NK-92 treated with Interleukin-12 subunit alpha and Interleukin-12 subunit beta, amount 100 ng/mL, for 24 hours (cell line): ENCODE results near the gene GPATCH1.

ENCODE experiments used
- DNase-seq: peaks from one replicate; lab custom pipeline; 2025; lab: John Stamatoyannopoulos, UW

Gene GPATCH1

DNA sequence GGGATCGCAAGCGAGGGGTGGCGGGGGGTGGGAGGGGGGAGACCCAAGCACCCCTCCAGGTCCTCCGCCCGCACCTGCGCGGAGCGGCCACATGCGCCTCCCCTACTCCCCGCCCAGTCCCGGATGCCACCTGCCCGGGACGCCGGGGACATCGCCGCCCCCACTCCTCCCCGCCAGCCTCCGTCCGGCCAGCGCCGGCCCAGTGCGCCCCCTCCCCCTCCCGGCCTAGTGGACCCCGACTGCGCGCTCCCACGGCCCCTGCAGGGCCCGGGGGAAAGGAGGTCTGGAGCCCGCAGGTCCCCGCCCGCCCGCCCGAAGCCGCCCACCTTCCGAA, 16.6 kb upstream of the GPATCH1 start:
- DNase-seq, result no peak

- no peak for DNase-seq
These were observed 16.0 kb upstream of the GPATCH1 start, which contains the start of gene RHPN2 for GRCh38 chr19:33064792-33065550. TSS of gene RHPN2 (minus strand) at chr19:33064888. CDS start at chr19:33064852, 36 bp downstream.

DNA sequence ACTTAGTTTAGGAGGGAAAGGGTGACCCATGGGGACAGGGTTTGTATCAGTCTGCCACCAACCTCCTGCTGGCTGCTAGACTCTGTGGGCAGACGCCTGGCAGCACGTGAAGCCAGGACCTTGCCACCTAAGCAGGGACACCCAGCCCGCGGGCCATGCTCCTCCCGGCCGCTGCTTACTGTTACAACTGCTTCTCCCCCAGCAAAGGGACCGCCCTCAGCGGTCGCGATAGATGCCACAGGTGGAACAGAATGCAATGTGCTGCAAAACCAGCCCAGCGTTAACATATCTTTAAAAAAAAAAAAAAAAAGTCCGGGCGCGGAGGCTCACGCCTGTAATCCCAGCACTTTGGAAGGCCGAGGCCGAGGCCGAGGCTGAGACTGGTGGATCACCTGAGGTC, 14.4 kb upstream of the GPATCH1 start:
- DNase-seq, result no peak

DNA sequence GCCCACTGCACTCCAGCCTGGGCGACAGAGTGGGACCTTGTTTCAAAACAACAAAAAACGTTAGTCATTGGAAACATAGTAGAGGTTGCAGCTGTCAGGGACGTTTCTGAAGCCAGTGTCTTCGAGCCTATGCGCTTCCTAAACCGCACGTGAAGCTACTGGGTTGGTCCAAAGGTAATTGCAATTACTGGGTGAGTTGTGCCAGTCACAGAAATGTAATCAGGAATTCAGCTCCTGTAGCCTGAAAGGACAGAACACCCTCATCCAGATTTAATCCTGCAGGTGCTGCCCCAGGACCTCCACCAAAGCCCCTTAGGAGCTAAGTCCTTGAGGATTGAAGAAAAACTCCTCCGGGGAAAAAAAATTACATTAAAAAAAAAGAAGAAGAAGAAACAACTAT, 13.9 kb upstream of the GPATCH1 start:
- no peak for DNase-seq

DNA sequence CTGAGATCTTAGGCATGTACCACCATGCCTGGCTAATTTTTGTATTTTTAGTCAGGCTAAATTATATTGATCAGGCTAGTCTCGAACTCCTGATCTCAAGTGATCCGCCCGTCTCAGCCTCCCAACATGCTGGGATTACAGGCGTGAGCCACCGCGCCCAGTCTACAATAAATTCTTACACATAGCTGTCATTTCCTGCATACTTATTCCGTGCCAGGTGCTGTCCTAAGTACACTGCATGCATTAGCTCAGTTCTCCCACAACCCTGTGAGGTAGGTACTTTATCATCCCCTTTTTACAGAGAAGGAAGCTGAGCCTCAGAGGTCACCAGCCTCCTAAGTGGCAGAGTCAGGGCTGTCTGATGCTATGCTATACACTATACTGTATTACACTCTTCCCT, 9.1 kb upstream of the GPATCH1 start:
- no peak for DNase-seq

GRCh38 chr19:33075519-33075918, 5.5 kb upstream of the GPATCH1 start:
- no peak for DNase-seq

DNA sequence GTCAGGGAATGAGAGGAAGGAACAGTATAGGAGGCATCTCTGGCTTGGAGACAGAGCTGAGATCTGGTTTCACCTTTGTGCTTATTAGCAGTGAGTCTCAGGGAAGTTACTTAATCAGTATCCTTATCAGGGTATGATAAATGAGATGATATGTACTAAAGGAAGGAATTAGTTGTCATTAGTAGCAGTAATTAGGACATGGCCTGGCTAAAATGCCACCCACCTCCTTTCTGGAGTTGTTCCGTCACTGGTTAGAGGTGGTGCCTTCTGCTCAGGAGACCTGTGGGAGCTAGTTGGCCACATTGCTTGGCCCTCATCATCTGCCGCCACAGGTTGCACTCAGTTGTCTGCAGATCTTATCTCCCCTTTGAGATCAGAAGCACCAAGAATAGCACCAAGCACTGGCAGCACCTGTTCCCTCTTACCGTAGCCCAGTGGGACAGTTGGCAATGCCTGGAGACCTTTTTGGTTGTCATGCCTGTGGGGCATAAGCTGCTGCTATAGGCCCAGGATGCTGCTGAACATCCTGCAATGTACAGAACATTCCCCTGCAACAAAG, 4.7 kb downstream of the GPATCH1 start:
- no peak for DNase-seq

DNA sequence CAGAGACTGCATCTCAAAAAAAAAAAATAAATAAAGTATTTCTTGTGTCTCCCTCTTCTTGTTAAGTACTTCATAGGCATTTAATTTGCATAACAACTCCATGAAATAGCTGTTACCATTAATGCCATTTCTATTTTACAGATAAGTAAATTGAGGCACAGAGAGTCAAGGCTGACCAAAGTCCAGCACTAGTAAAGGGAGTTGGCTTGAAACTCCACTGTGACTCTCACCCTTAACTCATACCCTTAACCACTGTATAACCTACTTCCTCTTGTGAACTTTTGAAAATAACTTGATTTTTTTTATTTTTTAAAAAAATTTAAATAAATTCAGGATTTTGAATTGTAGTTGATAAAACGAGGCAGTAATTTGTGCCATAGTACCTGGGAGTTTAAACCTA, 6.0 kb downstream of the GPATCH1 start:
- no peak for DNase-seq

DNA sequence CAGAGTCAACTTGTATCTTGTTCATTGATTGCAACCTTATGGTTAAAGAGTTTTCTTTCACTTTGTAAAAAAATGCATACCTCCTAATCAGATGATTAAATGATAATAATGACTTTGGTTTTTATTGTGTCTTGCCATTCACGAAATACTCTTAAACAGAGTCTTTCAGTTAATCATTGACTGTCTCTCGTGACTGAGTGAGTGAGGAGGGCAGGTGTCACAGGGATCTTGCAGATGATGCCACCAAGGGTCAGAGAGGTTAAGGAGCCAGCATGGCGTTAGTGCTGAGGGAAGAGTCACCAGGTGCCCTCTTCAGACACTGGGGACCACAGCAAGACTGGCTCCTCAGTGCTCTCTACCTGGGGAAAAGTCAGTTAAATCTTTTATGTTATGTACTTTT, 8.0 kb downstream of the GPATCH1 start:
- DNase-seq, result no peak

DNA sequence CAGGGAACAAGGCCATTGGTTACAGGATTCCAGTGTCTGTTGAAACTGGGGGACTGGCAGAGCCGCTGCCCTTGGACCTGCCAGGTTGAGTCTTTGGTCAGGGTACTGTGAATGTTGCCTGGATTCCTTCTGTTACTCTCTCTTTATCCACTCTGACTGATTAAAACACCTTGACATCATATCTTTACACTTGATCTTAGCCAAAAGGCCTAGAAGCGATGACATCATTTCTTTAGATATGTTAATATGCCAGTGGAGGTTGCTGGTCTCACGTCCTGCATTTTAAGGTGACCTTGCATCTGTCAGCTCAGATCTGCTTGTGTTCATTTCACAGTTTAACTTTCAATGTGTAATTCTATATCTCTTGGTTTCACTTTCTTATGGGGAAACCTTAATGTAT, 9.2 kb downstream of the GPATCH1 start:
- no peak for DNase-seq

DNA sequence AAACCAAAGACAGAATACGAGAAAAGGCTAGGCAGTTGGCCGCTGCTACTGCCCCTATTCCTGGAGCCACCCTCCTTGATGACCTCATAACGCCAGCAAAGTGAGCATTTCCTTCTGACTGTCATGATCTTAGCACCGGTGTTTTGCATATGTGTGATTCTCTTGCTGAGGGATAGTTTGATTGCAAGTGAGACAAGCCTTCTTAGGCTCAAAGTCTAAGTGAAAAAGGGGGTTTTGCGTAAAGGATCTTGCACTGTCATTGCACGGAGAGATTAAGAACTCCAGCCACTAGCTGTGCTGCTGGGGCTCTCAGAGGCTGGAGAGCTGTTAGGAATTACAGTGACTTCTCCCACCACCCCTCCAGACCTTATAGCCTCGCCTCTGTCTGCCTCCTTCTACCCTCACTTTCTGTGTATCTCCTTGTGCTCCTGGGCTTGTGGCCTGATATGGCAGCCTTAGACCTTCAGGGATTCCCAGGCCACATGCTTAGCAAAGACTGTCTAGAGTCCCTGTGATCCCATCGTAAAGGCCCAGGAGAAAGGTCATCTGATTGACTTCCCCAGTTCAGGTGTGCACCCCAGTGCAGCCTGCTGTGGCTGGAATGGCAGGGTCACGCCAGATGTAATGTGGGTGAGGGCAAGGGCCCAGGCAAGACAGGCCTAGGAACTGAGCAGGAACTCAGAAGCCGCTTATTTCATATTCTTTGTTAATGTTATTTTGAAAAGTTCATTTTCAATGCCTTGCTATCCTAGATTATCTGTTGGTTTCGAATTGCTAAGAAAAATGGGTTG, 12.6 kb downstream of the GPATCH1 start:
- no peak for DNase-seq

- DNase-seq, result no peak
These were observed 13.6 kb downstream of the GPATCH1 start for GRCh38 chr19:33094436-33095067.

DNA sequence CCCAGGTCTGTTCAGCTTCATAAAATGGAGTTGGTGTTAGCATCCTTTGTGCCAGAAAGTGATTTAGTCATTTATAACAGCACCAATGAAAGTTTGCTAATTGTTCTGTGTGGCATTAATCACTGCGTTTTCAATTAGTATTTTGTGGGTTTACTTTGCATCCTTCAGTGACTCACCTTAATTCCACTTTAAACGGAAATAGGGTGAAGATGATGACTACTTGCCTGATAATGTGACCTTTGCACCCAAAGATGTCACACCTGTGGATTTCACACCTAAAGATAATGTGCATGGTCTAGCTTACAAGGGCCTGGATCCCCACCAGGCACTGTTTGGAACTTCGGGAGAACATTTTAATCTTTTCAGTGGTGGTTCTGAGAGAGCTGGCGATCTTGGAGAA, 15.0 kb downstream of the GPATCH1 start:
- no peak for DNase-seq

DNA sequence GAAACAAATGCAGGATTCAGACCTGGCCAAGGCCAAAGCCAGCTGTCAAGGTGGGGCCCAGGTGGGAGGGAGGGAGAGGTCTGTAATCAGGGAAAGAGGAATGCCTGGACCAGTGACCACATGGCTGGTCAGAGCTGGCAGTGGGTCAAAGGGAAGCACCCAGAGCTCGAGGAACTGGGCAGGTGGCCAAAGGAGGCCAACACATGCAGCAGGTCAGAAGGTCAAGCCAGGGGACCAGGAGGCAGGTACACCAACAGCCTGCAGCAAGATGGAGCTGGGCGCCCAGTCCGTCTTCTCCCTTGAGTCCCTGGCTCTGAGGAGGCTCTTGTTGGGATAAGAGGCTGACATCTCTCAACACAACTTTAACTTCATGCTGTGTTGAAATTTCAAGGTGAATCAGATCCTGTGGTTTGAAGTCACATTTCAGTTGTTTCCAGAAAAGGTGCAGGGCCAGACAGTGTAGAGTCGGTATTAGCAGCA, 17.1 kb downstream of the GPATCH1 start:
- DNase-seq, result no peak

- no peak for DNase-seq
These were observed 20.1 kb downstream of the GPATCH1 start for GRCh38 chr19:33100894-33101644.

DNA sequence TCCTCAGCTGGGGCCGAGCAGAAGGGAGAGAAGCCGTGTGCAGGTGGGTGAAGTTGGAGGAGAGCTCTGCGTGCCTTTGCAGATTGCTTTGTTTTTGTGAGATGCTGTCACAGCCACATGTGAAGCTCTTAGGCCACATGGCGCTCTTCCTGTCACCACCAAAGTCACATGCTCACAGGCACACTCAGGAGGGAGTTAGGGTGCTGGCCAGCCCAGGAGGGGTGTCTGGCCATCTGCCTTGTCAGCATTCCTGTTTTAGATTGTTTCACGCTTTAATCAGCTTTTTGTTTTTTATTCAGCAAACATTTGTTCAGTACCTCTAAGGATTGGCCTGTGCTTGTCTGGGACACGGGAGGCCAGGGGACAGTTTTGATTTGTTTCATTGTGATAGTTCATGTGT, 21.9 kb downstream of the GPATCH1 start:
- DNase-seq, result no peak

DNA sequence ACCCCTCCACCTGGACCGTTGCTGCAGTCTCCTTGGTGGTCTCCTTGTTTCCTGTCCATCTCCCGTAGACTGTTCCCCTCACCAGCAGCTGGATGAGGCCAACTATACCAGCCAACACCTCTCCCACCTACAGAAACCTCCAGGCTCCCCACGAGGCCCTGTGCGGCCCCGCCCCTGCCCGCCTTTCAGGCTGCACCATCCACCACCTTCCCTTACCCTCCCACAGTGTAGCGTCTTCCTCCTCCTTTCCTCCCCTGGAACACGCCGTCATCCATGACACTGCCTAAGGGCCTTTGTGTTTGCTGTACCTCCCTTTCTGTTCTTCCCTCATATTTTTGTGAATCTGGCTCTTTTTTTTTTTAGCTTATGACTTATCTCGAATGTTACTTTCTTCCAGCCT, 27.2 kb downstream of the GPATCH1 start:
- DNase-seq, result no peak

- no peak for DNase-seq
These were observed 29.3 kb downstream of the GPATCH1 start for GRCh38 chr19:33110137-33110910.

DNA sequence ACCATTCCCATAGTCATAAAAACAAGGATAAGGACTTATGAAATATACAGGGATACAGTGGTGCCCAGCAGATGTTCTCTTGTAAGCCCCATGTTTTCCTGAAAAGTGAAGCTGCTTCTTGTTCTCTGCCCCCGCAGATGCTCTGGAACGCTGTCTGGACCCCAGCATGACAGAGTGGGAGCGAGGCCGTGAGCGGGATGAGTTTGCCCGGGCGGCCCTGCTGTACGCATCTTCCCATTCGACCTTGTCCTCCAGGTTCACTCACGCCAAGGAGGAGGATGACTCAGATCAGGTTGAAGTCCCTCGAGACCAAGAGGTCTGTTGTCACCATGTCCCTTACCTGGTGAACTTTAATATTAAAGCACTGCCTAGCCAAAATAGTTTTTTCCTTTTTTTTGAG, 30.6 kb downstream of the GPATCH1 start:
- DNase-seq, result no peak

DNA sequence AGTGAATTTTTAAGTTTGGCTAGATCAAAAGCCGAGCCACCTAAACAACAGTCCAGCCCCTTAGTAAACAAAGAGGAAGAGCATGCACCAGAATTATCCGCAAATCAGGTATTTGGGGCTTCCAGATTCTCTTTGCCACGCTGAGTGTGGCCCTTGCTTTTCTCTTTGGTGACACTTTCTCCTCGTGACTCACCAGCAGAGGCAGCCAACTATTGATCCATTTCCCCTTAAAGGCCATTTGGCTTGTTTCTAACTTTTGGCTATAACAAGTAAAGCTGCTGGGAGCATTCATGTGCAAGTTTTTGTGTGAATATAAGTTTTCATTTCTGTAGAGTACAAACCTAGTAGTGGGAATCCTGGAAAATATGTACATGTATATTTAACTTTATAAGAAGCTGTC, 33.3 kb downstream of the GPATCH1 start:
- no peak for DNase-seq

DNA sequence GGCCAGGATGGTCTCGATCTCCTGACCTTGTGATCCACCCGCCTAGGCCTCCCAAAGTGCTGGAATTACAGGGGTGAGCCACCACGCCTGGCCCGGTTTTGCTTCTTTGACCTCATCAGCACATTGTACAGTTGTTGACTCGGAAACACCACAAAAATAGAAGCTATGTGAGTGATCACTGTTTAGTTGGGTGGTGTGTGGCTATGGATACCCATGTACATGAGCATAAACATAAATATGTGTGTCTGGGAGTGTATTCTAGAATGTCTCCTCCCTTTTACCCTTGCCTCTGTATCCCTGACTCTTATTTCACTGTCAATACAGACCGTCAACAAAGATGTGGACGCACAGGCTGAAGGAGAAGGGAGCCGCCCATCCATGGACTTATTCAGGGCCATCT, 36.5 kb downstream of the GPATCH1 start:
- DNase-seq, result no peak
